Endothelial cell of umbilical vein (primary cell): ENCODE results near the gene TACC3. TPM values are rescaled to one million over a fixed set of nuclear protein-coding genes. Genes with fewer than 3 reads are reported as not detected.

Experiments
- BruUV-seq: library from RNA; stranded (reverse); fragments of 400-500 nt; replicated peaks from 2 replicates; lab custom pipeline; 2021; lab: Mats Ljungman, UMichigan
- CTCF ChIA-PET: fragments of 300-600, 350-600 bp; sonication (Branson Sonifier 250); formaldehyde crosslinking; loops from one replicate; lab custom pipeline; 2021; ENCODE audit warnings: antibody characterized with exemption, inconsistent platforms; lab: Charles Lee
- POLR2A ChIA-PET: fragments of 300-600, 350-600 bp; sonication (Branson Sonifier 250); formaldehyde crosslinking; loops from one replicate; lab custom pipeline; 2021; ENCODE audit warnings: antibody characterized with exemption, inconsistent platforms; lab: Charles Lee
- DNase-seq: peaks from one replicate; pipeline ENCODE4 v3.0.0-alpha.2; 2011; ENCODE audit warnings: low read depth, low spot score
- FAIRE-seq: peaks from 2 replicates; lab custom pipeline; 2011; peaks lifted over from hg19 to GRCh38; lab: Jason Lieb, UNC
- H2AFZ ChIP-seq: 2 replicates; pipeline ENCODE4 v1.6.0; 2012; ENCODE audit warnings: low read depth, low read length, control low read depth, inconsistent platforms
- H3K27ac ChIP-seq: 2 replicates; pipeline ENCODE4 v1.5.1; 2011; ENCODE audit warnings: low read depth, mild to moderate bottlenecking, control low read depth, low read length, moderate library complexity; ENCODE audit not compliant: insufficient read depth
- H3K27me3 ChIP-seq, 2 experiments: 2 replicates each; pipeline versions ENCODE4 v1.6.0 to v1.6.1; 2011; ENCODE audit warnings: low read length in 2 of 2, mixed read lengths in 1 of 2; ENCODE audit not compliant: control insufficient read depth in 2 of 2, insufficient read depth in 2 of 2
- H3K36me3 ChIP-seq, 2 experiments: 2 replicates in 1 of 2; 3 replicates in 1 of 2; pipeline ENCODE4 v1.5.1; 2011; ENCODE audit warnings: low read length in 2 of 2, mild to moderate bottlenecking in 1 of 2, moderate library complexity in 1 of 2; ENCODE audit not compliant: control insufficient read depth in 2 of 2, insufficient read depth in 2 of 2; ENCODE audit errors: extremely low read depth in 1 of 2
- H3K4me1 ChIP-seq: 3 replicates; pipeline ENCODE4 v1.5.1; 2011; ENCODE audit warnings: mild to moderate bottlenecking, low read length; ENCODE audit not compliant: control insufficient read depth, insufficient read depth; ENCODE audit errors: extremely low read depth
- H3K4me2 ChIP-seq: 2 replicates; pipeline ENCODE4 v1.6.1; 2011; ENCODE audit warnings: low read length, control low read depth, mixed read lengths; ENCODE audit not compliant: insufficient read depth
- H3K4me3 ChIP-seq, 3 experiments: fragments of 200-600 bp in 1 of 3; sonication (generic), shearing (Covaris generic) in 1 of 3; replicated peaks in 1 of 3; 2 replicates each; pipeline ENCODE4 v1.5.1; 2011 to 2016; ENCODE audit warnings: control low read depth in 3 of 3, low read length in 3 of 3, mild to moderate bottlenecking in 2 of 3, inconsistent platforms in 1 of 3, low read depth in 1 of 3, moderate library complexity in 1 of 3; ENCODE audit not compliant: insufficient read depth in 1 of 3
- H3K79me2 ChIP-seq: 2 replicates; pipeline ENCODE4 v1.6.0; 2012; ENCODE audit warnings: low read length, inconsistent platforms; ENCODE audit not compliant: control insufficient read depth, insufficient read depth
- H3K9ac ChIP-seq: replicated peaks from 2 replicates; pipeline ENCODE3; 2011; ENCODE audit warnings: low read length, control low read depth; ENCODE audit not compliant: insufficient read depth; ENCODE audit errors: extremely low read depth
- H3K9me1 ChIP-seq: replicated peaks from 3 replicates; pipeline ENCODE4 v1.6.0; 2011; ENCODE audit warnings: mild to moderate bottlenecking, low read length; ENCODE audit not compliant: control insufficient read depth, insufficient read depth; ENCODE audit errors: extremely low read depth
- H3K9me3 ChIP-seq: replicated peaks from 2 replicates; pipeline ENCODE4 v1.5.1; 2012; ENCODE audit warnings: low read length, inconsistent platforms; ENCODE audit not compliant: control insufficient read depth, insufficient read depth
- H4K20me1 ChIP-seq: replicated peaks from 2 replicates; pipeline ENCODE3; 2011; ENCODE audit warnings: mild to moderate bottlenecking, low read length; ENCODE audit not compliant: control insufficient read depth, insufficient read depth; ENCODE audit errors: extremely low read depth
- CTCF ChIP-seq, 2 donors: IDR thresholded peaks; 1 replicate in 1 of 2; 2 replicates in 1 of 2; pipeline ENCODE4 v1.5.1; 2011; ENCODE audit warnings: low read length in 2 of 2, mild to moderate bottlenecking in 2 of 2, moderate library complexity in 2 of 2, control low read depth in 1 of 2, inconsistent platforms in 1 of 2, low read depth in 1 of 2; ENCODE audit not compliant: insufficient read depth in 1 of 2; ENCODE audit errors: extremely low read depth in 1 of 2
- EZH2 ChIP-seq: IDR thresholded peaks from 2 replicates; pipeline ENCODE4 v1.6.1; 2012; ENCODE audit warnings: borderline replicate concordance, low read depth, mild to moderate bottlenecking, moderate library complexity, low read length, inconsistent platforms; ENCODE audit not compliant: severe bottlenecking
- FOS ChIP-seq: IDR thresholded peaks from 2 replicates; pipeline ENCODE4 v1.6.1; 2011; ENCODE audit warnings: mild to moderate bottlenecking, low read length, moderate library complexity, borderline replicate concordance; ENCODE audit not compliant: insufficient read depth
- GATA2 ChIP-seq: IDR thresholded peaks from 2 replicates; pipeline ENCODE4 v1.7.0; 2011; ENCODE audit warnings: low read depth, mild to moderate bottlenecking, moderate library complexity, mixed read lengths, low read length; ENCODE audit not compliant: insufficient read length, insufficient read depth
- JUN ChIP-seq: IDR thresholded peaks from 2 replicates; pipeline ENCODE4 v1.6.1; 2011; ENCODE audit warnings: borderline replicate concordance, low read depth; ENCODE audit not compliant: insufficient read length, insufficient read depth
- MAX ChIP-seq: IDR thresholded peaks from 2 replicates; pipeline ENCODE4 v1.6.1; 2011; ENCODE audit not compliant: insufficient read depth, insufficient read length
- MYC ChIP-seq: IDR thresholded peaks from one replicate; pipeline ENCODE4 v1.6.1; 2011; ENCODE audit warnings: mild to moderate bottlenecking, low read depth, low read length
- POLR2A ChIP-seq: IDR thresholded peaks from 2 replicates; pipeline ENCODE4 v1.6.1; 2012; ENCODE audit warnings: low read depth, mild to moderate bottlenecking, control low read depth, low read length
- POLR2AphosphoS5 ChIP-seq: IDR thresholded peaks from 2 replicates; pipeline ENCODE4 v1.6.1; 2012; ENCODE audit warnings: low read depth, mild to moderate bottlenecking, control low read depth, low read length, moderate library complexity; ENCODE audit not compliant: insufficient read depth
- dilution Hi-C: fragments of 300-500 bp; cut with MboI; formaldehyde crosslinking; loops from one replicate; pipeline ENCODE4 v1.15.0; 2019; ENCODE audit warnings: low sequenced_read_pairs; ENCODE audit not compliant: extremely low pct_ligation_motif_present
- intact Hi-C: fragments of 100-400 bp; cut with micrococcal nuclease; formaldehyde crosslinking; loops from one replicate; pipeline ENCODE4 v1.10.0; 2022
- polyA plus RNA-seq, 4 experiments: library from polyadenylated mRNA; depleted of rRNA in 3 of 4; stranded (reverse) in 3 of 4; unstranded in 1 of 4; fragments of >200 nt; gene quantifications; 2 replicates each; pipeline versions ENCODE4 v1.2.1 to v1.2.3, GENCODE V29; 2011 to 2012; ENCODE audit warnings: missing spikeins in 1 of 4
- total RNA-seq: library from RNA; stranded (reverse); gene quantifications from 2 replicates; pipeline ENCODE4 v1.2.3, GENCODE V29; 2021

The TACC3 gene
- total and polyA plus RNA-seq, 2 donors (not counting 3 experiments of a cell fraction or from before 2014, with no cell fraction given), result 54.5 to 135 TPM

- intact Hi-C loops (no loop called here), dilution Hi-C loops (no loop called here)
- Histone ChIP-seq H3K79me2 (no peaks in the 10 kb centered on the region), H3K4me2 (peak overlapping the region; percentile 81), H3K9me1 (no peaks in the 10 kb centered on the region), H3K4me3 (peak overlapping the region in 1 of 3 experiments; percentile 47), H3K9ac (no peak overlapping the region), H3K27ac (no peak overlapping the region), H2AFZ (peak overlapping the region; percentile 90), H3K9me3 (no peaks in the 10 kb centered on the region), H3K27me3 (no peaks in the 10 kb centered on the region), H4K20me1 (no peaks in the 10 kb centered on the region), H3K4me1 (peaks cover 10% of the 10 kb centered on the region), H3K36me3 (no peaks in the 10 kb centered on the region)
- ChIA-PET CTCF (interaction anchor here (1.5 to 2.1 kb wide), 2 partner anchors 10 to 44 kb away, joined by 3 to 14 read pairs; no protein-coding TSS in a partner anchor), POLR2A (no interaction called here)
- DNase-seq (no peak), FAIRE-seq (no peak)
- TF ChIP-seq POLR2A, result no peak
- TF ChIP-seq EZH2, result no peak
- no peak for TF ChIP-seq JUN
- TF ChIP-seq MYC, result no peak
- TF ChIP-seq CTCF (IDR thresholded peaks at IDR 0.05; ENCODE audit: extremely low read depth in 1 of 2, insufficient read depth in 1 of 2, low read depth in 1 of 2, low read length in 2 of 2), result no peak
- TF ChIP-seq GATA2, result no peak
- no peak for TF ChIP-seq POLR2AphosphoS5
- no peak for TF ChIP-seq MAX
- no peak for TF ChIP-seq FOS
- BruUV-seq, result no TSS peak
These were observed 38.5 kb upstream of the TACC3 start for GRCh38 chr4:1682860-1683259.
